PC-9 (cell line): Measurements from ENCODE around the gene SIRT3. TPM values are rescaled to one million over a fixed set of nuclear protein-coding genes. Genes with fewer than 3 reads are reported as not detected.

Experiments used
- BruUV-seq: library from RNA; stranded (reverse); fragments of 400-500 nt; replicated peaks from 2 replicates; lab custom pipeline; 2021; lab: Mats Ljungman, UMichigan
- CTCF ChIA-PET: fragments of 300-600 bp; sonication (Branson Sonifier 250); formaldehyde crosslinking; loops from one replicate; lab custom pipeline; 2022; ENCODE audit warnings: antibody characterized with exemption; lab: Charles Lee
- POLR2A ChIA-PET: fragments of 300-600 bp; sonication (Branson Sonifier 250); formaldehyde crosslinking; loops from one replicate; lab custom pipeline; 2022; ENCODE audit warnings: antibody characterized with exemption; ENCODE audit not compliant: unreplicated experiment; lab: Charles Lee
- DNase-seq, 2 experiments: peaks; one replicate each; pipeline versions ENCODE4 v3.0.0 to v3.0.0-alpha.2; 2015 to 2022; ENCODE audit warnings: mixed read lengths in 1 of 2
- H2AFZ ChIP-seq: fragments of 200-600 bp; sonication (generic); 2 replicates; pipeline ENCODE4 v1.8.1; 2017; ENCODE audit warnings: antibody characterized with exemption
- H3F3A ChIP-seq: fragments of 200-600 bp; sonication (generic); 2 replicates; pipeline ENCODE4 v1.8.1; 2017; ENCODE audit warnings: antibody characterized with exemption, mild to moderate bottlenecking, low read depth; ENCODE audit not compliant: insufficient read depth
- H3K27ac ChIP-seq: fragments of 200-600 bp; sonication (generic); 2 replicates; pipeline ENCODE4 v1.6.1; 2016; ENCODE audit warnings: mixed run types
- H3K27me3 ChIP-seq: fragments of 200-600 bp; sonication (generic); 2 replicates; pipeline ENCODE4 v1.6.1; 2016; ENCODE audit warnings: low read depth, mixed run types; ENCODE audit not compliant: insufficient read depth
- H3K36me3 ChIP-seq: fragments of 200-600 bp; sonication (generic); 2 replicates; pipeline ENCODE4 v1.6.1; 2016; ENCODE audit warnings: low read depth, mixed run types
- H3K4me1 ChIP-seq: fragments of 200-600 bp; sonication (generic); replicated peaks from 2 replicates; pipeline ENCODE4 v1.6.1; 2016; ENCODE audit warnings: mixed run types; ENCODE audit not compliant: insufficient read depth
- H3K4me2 ChIP-seq: fragments of 200-600 bp; sonication (generic); 2 replicates; pipeline ENCODE4 v1.6.1; 2017; ENCODE audit warnings: mixed run types
- H3K4me3 ChIP-seq: fragments of 200-600 bp; sonication (generic); 2 replicates; pipeline ENCODE4 v1.6.1; 2016; ENCODE audit warnings: mixed run types
- H3K79me2 ChIP-seq: fragments of 200-600 bp; sonication (generic); 2 replicates; pipeline ENCODE4 v1.6.1; 2017; ENCODE audit warnings: low read depth, mixed run types
- H3K9me2 ChIP-seq: fragments of 200-600 bp; sonication (generic); 2 replicates; pipeline ENCODE4 v1.8.1; 2017; ENCODE audit warnings: mild to moderate bottlenecking; ENCODE audit not compliant: insufficient read depth
- H3K9me3 ChIP-seq: fragments of 200-600 bp; sonication (generic); 2 replicates; pipeline ENCODE4 v1.8.1; 2016; ENCODE audit warnings: low read depth; ENCODE audit not compliant: insufficient read depth
- H4K20me1 ChIP-seq: fragments of 200-600 bp; sonication (generic); 2 replicates; pipeline ENCODE4 v1.8.1; 2017; ENCODE audit not compliant: insufficient read depth
- EZH2 ChIP-seq: fragments of 200-600 bp; sonication (generic); IDR thresholded peaks from 2 replicates; pipeline ENCODE4 v1.8.0; 2017; ENCODE audit warnings: antibody characterized with exemption, low read depth
- intact Hi-C: fragments of 100-400 bp; cut with micrococcal nuclease; formaldehyde crosslinking; loops from one replicate; pipeline ENCODE4 v1.10.0; 2022; ENCODE audit not compliant: unreplicated experiment
- total RNA-seq: library from RNA; stranded (reverse); gene quantifications from 2 replicates; pipeline ENCODE4 v1.2.3, GENCODE V29; 2021
- TF ChIP-seq, protein P1 (sequence below): fragments of 200-600 bp; sonication (generic); conservative IDR thresholded peaks from 2 replicates; pipeline ENCODE4 v1.6.1; 2017; ENCODE audit warnings: mixed run types, antibody characterized with exemption, mild to moderate bottlenecking, moderate library complexity

Gene SIRT3
- total RNA-seq, 1 experiment from 2014 or later, result 26.0 TPM

DNA sequence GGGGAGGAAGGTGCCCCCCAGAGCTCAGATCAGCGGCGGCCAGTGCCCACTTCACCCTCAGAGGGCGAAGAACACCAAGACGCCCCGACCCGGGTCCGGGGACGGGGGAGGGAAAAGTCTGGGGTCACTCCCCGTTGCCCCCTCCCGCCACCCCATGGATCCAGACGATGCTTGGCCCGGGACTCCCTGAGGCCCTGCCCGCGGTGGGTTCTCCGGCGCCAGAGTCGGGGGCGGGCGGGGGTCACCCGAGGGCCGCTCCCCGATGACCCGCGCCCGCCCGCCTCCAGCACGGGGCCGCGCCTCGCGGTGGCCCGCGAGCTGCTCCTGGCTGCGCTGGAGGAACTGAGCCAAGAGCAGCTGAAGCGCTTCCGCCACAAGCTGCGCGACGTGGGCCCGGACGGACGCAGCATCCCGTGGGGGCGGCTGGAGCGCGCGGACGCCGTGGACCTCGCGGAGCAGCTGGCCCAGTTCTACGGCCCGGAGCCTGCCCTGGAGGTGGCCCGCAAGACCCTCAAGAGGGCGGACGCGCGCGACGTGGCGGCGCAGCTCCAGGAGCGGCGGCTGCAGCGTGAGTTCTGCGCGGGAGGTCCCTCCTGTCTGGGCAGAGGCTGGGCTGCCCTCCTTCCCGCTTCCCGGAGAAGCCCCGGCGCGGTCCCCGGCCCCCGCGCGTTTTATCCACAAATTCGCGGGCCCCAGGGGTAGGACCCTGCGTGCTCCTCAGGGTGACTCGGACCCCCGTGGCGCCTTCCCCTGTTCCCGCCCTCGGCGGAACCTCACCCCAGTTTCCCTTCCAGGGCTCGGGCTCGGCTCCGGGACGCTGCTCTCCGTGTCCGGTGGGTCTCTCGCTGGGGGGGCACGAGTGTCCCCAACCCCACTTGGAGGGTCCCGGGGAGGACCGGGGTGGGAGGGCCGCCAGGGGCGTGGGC, 43.2 kb upstream of the SIRT3 start:
- POLR2A ChIA-PET, result no interaction called here
- Histone ChIP-seq H3K9me3 (no peaks in the 10 kb centered on the region), H3K9me2 (no peaks in the 10 kb centered on the region), H3K36me3 (no peaks in the 10 kb centered on the region), H2AFZ (no peak overlapping the region), H3K4me1 (no peaks in the 10 kb centered on the region), H3K79me2 (no peaks in the 10 kb centered on the region), H3K27ac (no peak overlapping the region), H3K27me3 (no peaks in the 10 kb centered on the region), H3K4me2 (no peak overlapping the region), H3K4me3 (no peak overlapping the region), H3F3A (no peaks in the 10 kb centered on the region), H4K20me1 (no peaks in the 10 kb centered on the region)
- CTCF ChIA-PET, result no interaction called here
- intact Hi-C loops, result no loop called here
- no TSS peak for BruUV-seq
- no peak for TF ChIP-seq EZH2
- TF ChIP-seq, protein P1, sequence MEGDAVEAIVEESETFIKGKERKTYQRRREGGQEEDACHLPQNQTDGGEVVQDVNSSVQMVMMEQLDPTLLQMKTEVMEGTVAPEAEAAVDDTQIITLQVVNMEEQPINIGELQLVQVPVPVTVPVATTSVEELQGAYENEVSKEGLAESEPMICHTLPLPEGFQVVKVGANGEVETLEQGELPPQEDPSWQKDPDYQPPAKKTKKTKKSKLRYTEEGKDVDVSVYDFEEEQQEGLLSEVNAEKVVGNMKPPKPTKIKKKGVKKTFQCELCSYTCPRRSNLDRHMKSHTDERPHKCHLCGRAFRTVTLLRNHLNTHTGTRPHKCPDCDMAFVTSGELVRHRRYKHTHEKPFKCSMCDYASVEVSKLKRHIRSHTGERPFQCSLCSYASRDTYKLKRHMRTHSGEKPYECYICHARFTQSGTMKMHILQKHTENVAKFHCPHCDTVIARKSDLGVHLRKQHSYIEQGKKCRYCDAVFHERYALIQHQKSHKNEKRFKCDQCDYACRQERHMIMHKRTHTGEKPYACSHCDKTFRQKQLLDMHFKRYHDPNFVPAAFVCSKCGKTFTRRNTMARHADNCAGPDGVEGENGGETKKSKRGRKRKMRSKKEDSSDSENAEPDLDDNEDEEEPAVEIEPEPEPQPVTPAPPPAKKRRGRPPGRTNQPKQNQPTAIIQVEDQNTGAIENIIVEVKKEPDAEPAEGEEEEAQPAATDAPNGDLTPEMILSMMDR, result no peak
- DNase-seq, result no peak

DNA sequence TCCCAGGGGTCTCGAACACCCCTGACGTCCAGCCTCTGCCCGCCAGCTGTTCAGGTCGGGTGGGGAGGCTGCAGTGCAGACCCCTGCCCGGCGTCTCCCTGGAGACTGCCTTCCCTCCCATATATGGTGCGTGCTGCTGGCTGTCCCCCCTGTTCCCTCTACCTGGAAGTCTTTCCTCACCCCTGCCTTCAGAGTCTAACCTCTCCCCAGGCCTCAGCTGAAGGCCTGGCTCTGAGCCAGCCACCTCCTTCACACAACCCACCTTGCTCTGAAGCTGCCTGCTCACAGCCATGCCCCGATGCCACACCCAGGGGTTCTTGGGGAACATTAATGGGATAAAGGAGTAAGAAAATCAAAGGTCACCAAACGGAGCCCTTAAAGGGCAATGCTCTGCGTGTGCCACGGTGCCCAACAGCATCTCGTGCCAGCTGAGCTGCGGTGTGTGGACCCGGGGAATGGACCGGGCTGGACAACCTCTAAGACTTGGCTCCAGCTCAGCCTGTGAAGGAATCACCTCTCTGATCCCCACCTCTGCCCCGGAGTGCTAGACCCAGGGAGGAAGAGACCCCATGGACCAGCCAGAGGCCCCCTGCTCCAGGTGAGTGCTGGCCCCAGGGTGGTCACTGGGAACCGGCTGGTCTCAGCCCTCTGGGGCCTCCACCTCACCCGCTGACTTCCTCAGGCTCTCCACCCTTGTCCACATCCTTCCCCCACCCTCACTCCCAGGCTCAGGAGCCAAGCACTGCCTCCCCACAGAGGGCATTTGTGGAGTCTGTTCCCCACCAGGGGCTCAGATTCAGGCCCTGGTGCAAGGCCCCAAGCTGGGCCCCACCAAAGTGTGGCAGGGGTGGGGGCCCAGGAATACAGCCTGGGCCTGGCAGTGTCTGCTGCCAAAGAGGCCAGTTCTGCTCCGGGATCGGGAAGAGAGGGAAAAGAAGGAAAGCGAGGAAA, 42.1 kb upstream of the SIRT3 start, which contains the start of gene NLRP6:
Gene NLRP6 (plus strand): TSS at position 407 of the 951 bp plus-strand sequence. CDS start 163 bp downstream, at position 570.
- no peak for DNase-seq
- ChIA-PET POLR2A (no interaction called here), CTCF (no interaction called here)
- Histone ChIP-seq H3K27ac (no peak within 1 kb of the TSS), H3K36me3 (no peaks in the 10 kb centered on the region), H2AFZ (no peak within 1 kb of the TSS), H3K4me2 (no peak within 1 kb of the TSS), H4K20me1 (no peaks in the 10 kb centered on the region), H3K27me3 (no peaks in the 10 kb centered on the region), H3F3A (no peaks in the 10 kb centered on the region), H3K9me3 (no peaks in the 10 kb centered on the region), H3K4me3 (no peak within 1 kb of the TSS), H3K9me2 (no peaks in the 10 kb centered on the region), H3K79me2 (no peaks in the 10 kb centered on the region), H3K4me1 (no peaks in the 10 kb centered on the region)
- intact Hi-C loops, result no loop called here
- BruUV-seq, result no TSS peak
- no peak for TF ChIP-seq EZH2
- TF ChIP-seq, protein P1, result no peak

- H3K4me1 ChIP-seq, result no peaks in the 10 kb centered on the region
- H3K4me2 ChIP-seq, result no peak overlapping the region
- no peak for DNase-seq
- CTCF ChIA-PET, result no interaction called here
- H3K27me3 ChIP-seq, result no peaks in the 10 kb centered on the region
- no peak overlapping the region for H3K27ac ChIP-seq
- H3K79me2 ChIP-seq, result no peaks in the 10 kb centered on the region
- intact Hi-C loops, result no loop called here
- no peak overlapping the region for H3K4me3 ChIP-seq
- no peak overlapping the region for H2AFZ ChIP-seq
- no peaks in the 10 kb centered on the region for H4K20me1 ChIP-seq
- POLR2A ChIA-PET, result no interaction called here
- no peaks in the 10 kb centered on the region for H3K9me2 ChIP-seq
- no peak for TF ChIP-seq EZH2
- TF ChIP-seq, protein P1, result no peak
- no peaks in the 10 kb centered on the region for H3K9me3 ChIP-seq
- no TSS peak for BruUV-seq
- H3K36me3 ChIP-seq, result no peaks in the 10 kb centered on the region
- no peaks in the 10 kb centered on the region for H3F3A ChIP-seq
These were observed 40.1 kb upstream of the SIRT3 start for GRCh38 chr11:276219-276618.
